Endothelial cell of umbilical vein (primary cell): ENCODE results near the gene SIRPG. TPM values are rescaled to one million over a fixed set of nuclear protein-coding genes. Genes with fewer than 3 reads are reported as not detected.

Experiments
- BruUV-seq: library from RNA; stranded (reverse); fragments of 400-500 nt; replicated peaks from 2 replicates; lab custom pipeline; 2021; lab: Mats Ljungman, UMichigan
- CTCF ChIA-PET: fragments of 300-600, 350-600 bp; sonication (Branson Sonifier 250); formaldehyde crosslinking; loops from one replicate; lab custom pipeline; 2021; ENCODE audit warnings: antibody characterized with exemption, inconsistent platforms; lab: Charles Lee
- POLR2A ChIA-PET: fragments of 300-600, 350-600 bp; sonication (Branson Sonifier 250); formaldehyde crosslinking; loops from one replicate; lab custom pipeline; 2021; ENCODE audit warnings: antibody characterized with exemption, inconsistent platforms; lab: Charles Lee
- DNase-seq: peaks from one replicate; pipeline ENCODE4 v3.0.0-alpha.2; 2011; ENCODE audit warnings: low read depth, low spot score
- FAIRE-seq: peaks from 2 replicates; lab custom pipeline; 2011; peaks lifted over from hg19 to GRCh38; lab: Jason Lieb, UNC
- H2AFZ ChIP-seq: 2 replicates; pipeline ENCODE4 v1.6.0; 2012; ENCODE audit warnings: low read depth, low read length, control low read depth, inconsistent platforms
- H3K27ac ChIP-seq: 2 replicates; pipeline ENCODE4 v1.5.1; 2011; ENCODE audit warnings: low read depth, mild to moderate bottlenecking, control low read depth, low read length, moderate library complexity; ENCODE audit not compliant: insufficient read depth
- H3K27me3 ChIP-seq, 2 experiments: 2 replicates each; pipeline versions ENCODE4 v1.6.0 to v1.6.1; 2011; ENCODE audit warnings: low read length in 2 of 2, mixed read lengths in 1 of 2; ENCODE audit not compliant: control insufficient read depth in 2 of 2, insufficient read depth in 2 of 2
- H3K36me3 ChIP-seq, 2 experiments: 2 replicates in 1 of 2; 3 replicates in 1 of 2; pipeline ENCODE4 v1.5.1; 2011; ENCODE audit warnings: low read length in 2 of 2, mild to moderate bottlenecking in 1 of 2, moderate library complexity in 1 of 2; ENCODE audit not compliant: control insufficient read depth in 2 of 2, insufficient read depth in 2 of 2; ENCODE audit errors: extremely low read depth in 1 of 2
- H3K4me1 ChIP-seq: 3 replicates; pipeline ENCODE4 v1.5.1; 2011; ENCODE audit warnings: mild to moderate bottlenecking, low read length; ENCODE audit not compliant: control insufficient read depth, insufficient read depth; ENCODE audit errors: extremely low read depth
- H3K4me2 ChIP-seq: 2 replicates; pipeline ENCODE4 v1.6.1; 2011; ENCODE audit warnings: low read length, control low read depth, mixed read lengths; ENCODE audit not compliant: insufficient read depth
- H3K4me3 ChIP-seq, 3 experiments: fragments of 200-600 bp in 1 of 3; sonication (generic), shearing (Covaris generic) in 1 of 3; replicated peaks in 1 of 3; 2 replicates each; pipeline ENCODE4 v1.5.1; 2011 to 2016; ENCODE audit warnings: control low read depth in 3 of 3, low read length in 3 of 3, mild to moderate bottlenecking in 2 of 3, inconsistent platforms in 1 of 3, low read depth in 1 of 3, moderate library complexity in 1 of 3; ENCODE audit not compliant: insufficient read depth in 1 of 3
- H3K79me2 ChIP-seq: 2 replicates; pipeline ENCODE4 v1.6.0; 2012; ENCODE audit warnings: low read length, inconsistent platforms; ENCODE audit not compliant: control insufficient read depth, insufficient read depth
- H3K9ac ChIP-seq: replicated peaks from 2 replicates; pipeline ENCODE3; 2011; ENCODE audit warnings: low read length, control low read depth; ENCODE audit not compliant: insufficient read depth; ENCODE audit errors: extremely low read depth
- H3K9me1 ChIP-seq: replicated peaks from 3 replicates; pipeline ENCODE4 v1.6.0; 2011; ENCODE audit warnings: mild to moderate bottlenecking, low read length; ENCODE audit not compliant: control insufficient read depth, insufficient read depth; ENCODE audit errors: extremely low read depth
- H3K9me3 ChIP-seq: replicated peaks from 2 replicates; pipeline ENCODE4 v1.5.1; 2012; ENCODE audit warnings: low read length, inconsistent platforms; ENCODE audit not compliant: control insufficient read depth, insufficient read depth
- H4K20me1 ChIP-seq: replicated peaks from 2 replicates; pipeline ENCODE3; 2011; ENCODE audit warnings: mild to moderate bottlenecking, low read length; ENCODE audit not compliant: control insufficient read depth, insufficient read depth; ENCODE audit errors: extremely low read depth
- EZH2 ChIP-seq: IDR thresholded peaks from 2 replicates; pipeline ENCODE4 v1.6.1; 2012; ENCODE audit warnings: borderline replicate concordance, low read depth, mild to moderate bottlenecking, moderate library complexity, low read length, inconsistent platforms; ENCODE audit not compliant: severe bottlenecking
- FOS ChIP-seq: IDR thresholded peaks from 2 replicates; pipeline ENCODE4 v1.6.1; 2011; ENCODE audit warnings: mild to moderate bottlenecking, low read length, moderate library complexity, borderline replicate concordance; ENCODE audit not compliant: insufficient read depth
- GATA2 ChIP-seq: IDR thresholded peaks from 2 replicates; pipeline ENCODE4 v1.7.0; 2011; ENCODE audit warnings: low read depth, mild to moderate bottlenecking, moderate library complexity, mixed read lengths, low read length; ENCODE audit not compliant: insufficient read length, insufficient read depth
- JUN ChIP-seq: IDR thresholded peaks from 2 replicates; pipeline ENCODE4 v1.6.1; 2011; ENCODE audit warnings: borderline replicate concordance, low read depth; ENCODE audit not compliant: insufficient read length, insufficient read depth
- MYC ChIP-seq: IDR thresholded peaks from one replicate; pipeline ENCODE4 v1.6.1; 2011; ENCODE audit warnings: mild to moderate bottlenecking, low read depth, low read length
- POLR2A ChIP-seq: IDR thresholded peaks from 2 replicates; pipeline ENCODE4 v1.6.1; 2012; ENCODE audit warnings: low read depth, mild to moderate bottlenecking, control low read depth, low read length
- POLR2AphosphoS5 ChIP-seq: IDR thresholded peaks from 2 replicates; pipeline ENCODE4 v1.6.1; 2012; ENCODE audit warnings: low read depth, mild to moderate bottlenecking, control low read depth, low read length, moderate library complexity; ENCODE audit not compliant: insufficient read depth
- dilution Hi-C: fragments of 300-500 bp; cut with MboI; formaldehyde crosslinking; loops from one replicate; pipeline ENCODE4 v1.15.0; 2019; ENCODE audit warnings: low sequenced_read_pairs; ENCODE audit not compliant: extremely low pct_ligation_motif_present
- intact Hi-C: fragments of 100-400 bp; cut with micrococcal nuclease; formaldehyde crosslinking; loops from one replicate; pipeline ENCODE4 v1.10.0; 2022
- polyA plus RNA-seq, 4 experiments: library from polyadenylated mRNA; depleted of rRNA in 3 of 4; stranded (reverse) in 3 of 4; unstranded in 1 of 4; fragments of >200 nt; gene quantifications; 2 replicates each; pipeline versions ENCODE4 v1.2.1 to v1.2.3, GENCODE V29; 2011 to 2012; ENCODE audit warnings: missing spikeins in 1 of 4
- total RNA-seq: library from RNA; stranded (reverse); gene quantifications from 2 replicates; pipeline ENCODE4 v1.2.3, GENCODE V29; 2021
- TF ChIP-seq, protein P1 (sequence below), 2 donors: IDR thresholded peaks; 1 replicate in 1 of 2; 2 replicates in 1 of 2; pipeline ENCODE4 v1.5.1; 2011; ENCODE audit warnings: low read length in 2 of 2, mild to moderate bottlenecking in 2 of 2, moderate library complexity in 2 of 2, control low read depth in 1 of 2, inconsistent platforms in 1 of 2, low read depth in 1 of 2; ENCODE audit not compliant: insufficient read depth in 1 of 2; ENCODE audit errors: extremely low read depth in 1 of 2
- TF ChIP-seq, protein P2 (sequence below): IDR thresholded peaks from 2 replicates; pipeline ENCODE4 v1.6.1; 2011; ENCODE audit not compliant: insufficient read depth, insufficient read length

Gene SIRPG
- total and polyA plus RNA-seq, 2 donors (not counting 3 experiments of a cell fraction or from before 2014, with no cell fraction given), result not detected

DNA sequence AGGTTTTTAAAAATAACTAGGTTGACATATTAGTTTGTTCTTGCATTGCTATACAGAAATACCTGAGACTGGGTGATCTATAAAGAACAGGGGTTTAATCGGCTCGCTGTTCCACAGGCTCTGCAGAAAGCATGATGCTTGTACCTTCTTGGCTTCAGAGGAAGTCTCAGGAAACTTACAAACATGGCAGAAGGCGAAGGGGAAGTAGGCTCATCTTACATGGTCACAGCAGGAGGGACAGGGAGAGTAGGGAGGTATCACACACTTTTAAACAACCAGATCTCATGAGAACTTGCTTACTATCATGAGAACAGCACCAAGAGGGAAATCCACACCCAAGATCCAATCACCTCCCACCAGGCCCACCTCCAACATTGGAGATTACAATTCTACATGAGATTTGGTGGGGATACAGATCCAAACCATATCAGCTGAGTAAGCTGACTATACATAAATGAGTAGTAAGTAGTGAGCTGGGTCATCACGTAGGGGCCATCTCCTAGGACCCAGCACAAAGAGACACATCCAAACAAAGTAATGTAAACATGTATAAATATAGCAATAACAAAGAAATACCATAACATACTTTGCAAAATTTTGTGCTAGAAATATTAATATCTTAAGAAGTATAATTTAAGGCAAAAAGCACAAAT is 31.4 kb upstream of the SIRPG start:
- Histone ChIP-seq H3K4me2 (no peak overlapping the region), H3K9ac (no peak overlapping the region), H3K9me1 (no peaks in the 10 kb centered on the region), H3K36me3 (no peaks in the 10 kb centered on the region), H3K79me2 (no peaks in the 10 kb centered on the region), H3K4me3 (no peak overlapping the region), H3K9me3 (no peaks in the 10 kb centered on the region), H2AFZ (no peak overlapping the region), H3K4me1 (no peaks in the 10 kb centered on the region), H4K20me1 (no peaks in the 10 kb centered on the region), H3K27me3 (peaks cover 10 to 17% of the 10 kb centered on the region in 2 experiments), H3K27ac (no peak overlapping the region)
- DNase-seq (no peak), FAIRE-seq (no peak)
- TF ChIP-seq FOS, result no peak
- TF ChIP-seq, protein P1, sequence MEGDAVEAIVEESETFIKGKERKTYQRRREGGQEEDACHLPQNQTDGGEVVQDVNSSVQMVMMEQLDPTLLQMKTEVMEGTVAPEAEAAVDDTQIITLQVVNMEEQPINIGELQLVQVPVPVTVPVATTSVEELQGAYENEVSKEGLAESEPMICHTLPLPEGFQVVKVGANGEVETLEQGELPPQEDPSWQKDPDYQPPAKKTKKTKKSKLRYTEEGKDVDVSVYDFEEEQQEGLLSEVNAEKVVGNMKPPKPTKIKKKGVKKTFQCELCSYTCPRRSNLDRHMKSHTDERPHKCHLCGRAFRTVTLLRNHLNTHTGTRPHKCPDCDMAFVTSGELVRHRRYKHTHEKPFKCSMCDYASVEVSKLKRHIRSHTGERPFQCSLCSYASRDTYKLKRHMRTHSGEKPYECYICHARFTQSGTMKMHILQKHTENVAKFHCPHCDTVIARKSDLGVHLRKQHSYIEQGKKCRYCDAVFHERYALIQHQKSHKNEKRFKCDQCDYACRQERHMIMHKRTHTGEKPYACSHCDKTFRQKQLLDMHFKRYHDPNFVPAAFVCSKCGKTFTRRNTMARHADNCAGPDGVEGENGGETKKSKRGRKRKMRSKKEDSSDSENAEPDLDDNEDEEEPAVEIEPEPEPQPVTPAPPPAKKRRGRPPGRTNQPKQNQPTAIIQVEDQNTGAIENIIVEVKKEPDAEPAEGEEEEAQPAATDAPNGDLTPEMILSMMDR (IDR thresholded peaks at IDR 0.05; ENCODE audit: extremely low read depth in 1 of 2, insufficient read depth in 1 of 2, low read depth in 1 of 2, low read length in 2 of 2), result no peak
- TF ChIP-seq MYC, result no peak
- no peak for TF ChIP-seq JUN
- no peak for TF ChIP-seq EZH2
- TF ChIP-seq POLR2AphosphoS5, result no peak
- TF ChIP-seq POLR2A, result no peak
- no peak for TF ChIP-seq GATA2
- TF ChIP-seq, protein P2, sequence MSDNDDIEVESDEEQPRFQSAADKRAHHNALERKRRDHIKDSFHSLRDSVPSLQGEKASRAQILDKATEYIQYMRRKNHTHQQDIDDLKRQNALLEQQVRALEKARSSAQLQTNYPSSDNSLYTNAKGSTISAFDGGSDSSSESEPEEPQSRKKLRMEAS, result no peak
- CTCF ChIA-PET, result no interaction called here
- no TSS peak for BruUV-seq
- POLR2A ChIA-PET, result no interaction called here
- intact Hi-C loops, result no loop called here
- dilution Hi-C loops, result no loop called here
